ENCODE results near the gene TMEM223. TPM values are rescaled to one million over a fixed set of nuclear protein-coding genes. Genes with fewer than 3 reads are reported as not detected.

TMEM223 gene
- total and polyA plus RNA-seq, 9 of the 15 experiments (the other 6 are each of a cell fraction or from before 2014, with no cell fraction given), result 5.9 to 34.5 (median 19.6) TPM

- TF ChIP-seq TCFL5 (CRISPR knock-in tag; conservative IDR thresholded peaks at IDR 0.05) (no peak), CHD1 (IDR thresholded peaks at IDR 0.05; ENCODE audit: low read length) (peak; percentile 90), ZNF175 (CRISPR knock-in tag; IDR thresholded peaks at IDR 0.05; ENCODE audit: low read depth) (no peak), HCFC1 (IDR thresholded peaks at IDR 0.05; ENCODE audit: low read depth, low read length) (peak; percentile 61), MEIS2 (IDR thresholded peaks at IDR 0.05; ENCODE audit: partially characterized antibody) (peak; percentile 15), ARID3A (IDR thresholded peaks at IDR 0.05; ENCODE audit: borderline replicate concordance, low read depth, low read length) (0 out of 2 replicates have a peak, but pooled peaks have one; percentile 5), SAFB (IDR thresholded peaks at IDR 0.05; ENCODE audit: borderline replicate concordance, low read depth, low read length) (no peak), HMBOX1 (IDR thresholded peaks at IDR 0.05) (no peak), MYBL2 (IDR thresholded peaks at IDR 0.05; ENCODE audit: low read depth) (no peak), MYBL2 (CRISPR knock-in tag; IDR thresholded peaks at IDR 0.05; ENCODE audit: borderline replicate concordance) (no peak), ETS2 (tag; IDR thresholded peaks at IDR 0.05; ENCODE audit: borderline replicate concordance, poor library complexity, severe bottlenecking) (peak; percentile 45), ZNF146 (CRISPR knock-in tag; IDR thresholded peaks at IDR 0.05; ENCODE audit: unreplicated experiment) (peak; percentile 1), TAF1 (IDR thresholded peaks at IDR 0.05; ENCODE audit: control insufficient read depth, extremely low read depth, insufficient read depth, low read length, severe bottlenecking) (no peak), ZMIZ1 (IDR thresholded peaks at IDR 0.05; ENCODE audit: low read depth in 2 of 2, low read length in 2 of 2) (0 out of 4 replicates have a peak, but pooled peaks of 1 of the 2 experiments have one; percentile 27), HDAC6 (IDR thresholded peaks at IDR 0.05; ENCODE audit: low read depth, low read length) (peak; percentile 27; the same call in 1 of the 2 replicates), NBN (IDR thresholded peaks at IDR 0.05; ENCODE audit: low read depth) (peak; percentile 59), LCOR (CRISPR knock-in tag; IDR thresholded peaks at IDR 0.05) (peak; percentile 76; the same call in 1 of the 2 replicates), ZFX (CRISPR knock-in tag; IDR thresholded peaks at IDR 0.05) (no peak), KAT2B (IDR thresholded peaks at IDR 0.05; ENCODE audit: low read depth, low read length) (peak; percentile 41)
Observed at GRCh38 chr11:62786318-62787004, 5.3 kb downstream of the TMEM223 start (continued).

Measured in K562 (cell line).